Ishikawa (cell line): ENCODE results near the gene GREB1L.

ENCODE experiments used
- CEBPB ChIP-seq: IDR thresholded peaks from 2 replicates; pipeline ENCODE4 v1.6.1; 2012
- CREB1 ChIP-seq: IDR thresholded peaks from 2 replicates; pipeline ENCODE4 v1.6.1; 2012; ENCODE audit warnings: low read depth
- EP300 ChIP-seq: IDR thresholded peaks from 2 replicates; pipeline ENCODE4 v1.6.1; 2012; ENCODE audit warnings: borderline replicate concordance
- NFIC ChIP-seq: IDR thresholded peaks from 2 replicates; pipeline ENCODE4 v1.6.1; 2012
- REST ChIP-seq: IDR thresholded peaks from 2 replicates; pipeline ENCODE4 v1.6.1; 2012; ENCODE audit warnings: low read depth, mild to moderate bottlenecking
- TAF1 ChIP-seq: IDR thresholded peaks from 2 replicates; pipeline ENCODE4 v1.6.1; 2012; ENCODE audit warnings: low read depth, mild to moderate bottlenecking
- USF1 ChIP-seq: IDR thresholded peaks from 2 replicates; pipeline ENCODE4 v1.6.1; 2012

DNA sequence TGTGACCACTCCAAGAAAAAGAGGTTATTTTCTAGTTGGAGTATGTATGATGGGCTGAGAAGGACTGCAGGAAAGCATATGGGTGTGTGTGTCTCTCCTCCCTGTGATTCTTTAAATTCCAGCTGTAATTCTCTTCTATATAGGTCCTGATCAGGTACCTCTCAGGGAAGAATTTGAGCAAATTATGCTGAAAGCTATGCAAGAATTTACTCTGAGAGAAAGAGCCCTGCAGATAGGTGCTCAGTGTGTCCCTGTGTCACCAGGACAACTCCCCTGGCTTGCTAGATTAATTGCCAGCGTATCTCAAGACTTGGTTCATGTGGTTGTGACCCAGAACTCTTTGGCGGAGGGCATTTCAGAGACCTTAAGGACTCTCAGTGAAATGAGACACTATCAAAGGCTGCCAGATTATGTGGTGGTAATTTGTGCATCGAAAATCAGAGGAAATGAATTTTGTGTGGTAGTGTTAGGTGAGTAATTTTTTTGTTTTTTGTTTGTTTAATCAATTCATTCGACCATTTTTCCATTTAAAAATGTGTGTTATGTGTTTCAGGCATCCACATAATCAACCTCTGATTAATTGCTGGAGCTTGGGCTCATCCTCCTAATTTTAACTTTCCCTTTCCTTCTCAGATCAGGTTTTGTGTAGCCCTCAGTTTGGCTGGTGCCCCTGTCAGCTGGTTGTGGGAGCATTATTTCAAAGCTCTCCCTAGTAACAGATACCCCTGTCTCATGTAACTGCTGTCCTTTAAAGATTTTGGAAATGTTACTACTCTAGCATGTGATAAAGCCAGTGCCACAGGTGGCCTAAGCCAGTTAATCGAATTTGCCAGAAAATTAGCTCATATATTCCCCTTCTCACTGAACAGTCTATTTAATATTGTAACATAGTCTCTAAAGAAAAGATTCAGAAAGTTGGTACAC lies 207.6 kb downstream of the GREB1L start:
- no peak for TF ChIP-seq EP300
- no peak for TF ChIP-seq TAF1
- TF ChIP-seq CEBPB = no peak
- no peak for TF ChIP-seq NFIC
- no peak for TF ChIP-seq REST
- no peak for TF ChIP-seq CREB1
- TF ChIP-seq USF1 = no peak
